Measurements from ENCODE around the gene PLXNA4. TPM values are rescaled to one million over a fixed set of nuclear protein-coding genes. Genes with fewer than 3 reads are reported as not detected.

Gene PLXNA4
- total RNA-seq, 1 donor from 2014 or later = 3.5 TPM

DNA sequence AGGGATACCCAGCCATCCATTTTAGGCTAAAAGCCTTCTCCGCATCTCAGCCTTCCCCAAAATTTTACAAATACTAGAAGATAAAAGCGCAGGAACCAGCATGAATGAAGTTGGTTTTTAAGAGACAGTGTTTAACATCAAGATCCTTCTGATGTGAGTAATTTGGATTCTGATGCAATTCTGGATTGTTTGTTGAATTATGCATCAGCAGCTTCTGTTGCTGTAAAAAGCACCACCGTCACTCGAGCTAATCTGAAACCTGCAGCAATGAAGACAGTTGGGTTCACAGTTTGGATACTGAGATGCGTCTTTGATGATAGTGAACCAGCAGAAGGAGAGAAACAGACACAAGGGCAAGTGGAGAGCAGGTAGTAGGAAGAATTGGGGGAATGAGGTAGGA lies 179.2 kb downstream of the PLXNA4 start:
- H3K4me1 Mint-ChIP-seq (ENCODE audit: unreplicated experiment) = peaks cover 8% of the 10 kb centered on the region
- no peaks in the 10 kb centered on the region for H3K36me3 Mint-ChIP-seq (ENCODE audit: low read depth, unreplicated experiment)
- no peak overlapping the region for H3K27ac Mint-ChIP-seq (ENCODE audit: unreplicated experiment)
- no peak for DNase-seq (ENCODE audit: low spot score)
- no peaks in the 10 kb centered on the region for H3K9me3 Mint-ChIP-seq (ENCODE audit: unreplicated experiment)
- H3K27me3 Mint-ChIP-seq (ENCODE audit: unreplicated experiment) = no peaks in the 10 kb centered on the region
- TF ChIP-seq, protein P1, sequence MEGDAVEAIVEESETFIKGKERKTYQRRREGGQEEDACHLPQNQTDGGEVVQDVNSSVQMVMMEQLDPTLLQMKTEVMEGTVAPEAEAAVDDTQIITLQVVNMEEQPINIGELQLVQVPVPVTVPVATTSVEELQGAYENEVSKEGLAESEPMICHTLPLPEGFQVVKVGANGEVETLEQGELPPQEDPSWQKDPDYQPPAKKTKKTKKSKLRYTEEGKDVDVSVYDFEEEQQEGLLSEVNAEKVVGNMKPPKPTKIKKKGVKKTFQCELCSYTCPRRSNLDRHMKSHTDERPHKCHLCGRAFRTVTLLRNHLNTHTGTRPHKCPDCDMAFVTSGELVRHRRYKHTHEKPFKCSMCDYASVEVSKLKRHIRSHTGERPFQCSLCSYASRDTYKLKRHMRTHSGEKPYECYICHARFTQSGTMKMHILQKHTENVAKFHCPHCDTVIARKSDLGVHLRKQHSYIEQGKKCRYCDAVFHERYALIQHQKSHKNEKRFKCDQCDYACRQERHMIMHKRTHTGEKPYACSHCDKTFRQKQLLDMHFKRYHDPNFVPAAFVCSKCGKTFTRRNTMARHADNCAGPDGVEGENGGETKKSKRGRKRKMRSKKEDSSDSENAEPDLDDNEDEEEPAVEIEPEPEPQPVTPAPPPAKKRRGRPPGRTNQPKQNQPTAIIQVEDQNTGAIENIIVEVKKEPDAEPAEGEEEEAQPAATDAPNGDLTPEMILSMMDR (IDR thresholded peaks at IDR 0.05; ENCODE audit: unreplicated experiment) = no peak
- H3K4me3 Mint-ChIP-seq (ENCODE audit: unreplicated experiment) = no peak overlapping the region

DNA sequence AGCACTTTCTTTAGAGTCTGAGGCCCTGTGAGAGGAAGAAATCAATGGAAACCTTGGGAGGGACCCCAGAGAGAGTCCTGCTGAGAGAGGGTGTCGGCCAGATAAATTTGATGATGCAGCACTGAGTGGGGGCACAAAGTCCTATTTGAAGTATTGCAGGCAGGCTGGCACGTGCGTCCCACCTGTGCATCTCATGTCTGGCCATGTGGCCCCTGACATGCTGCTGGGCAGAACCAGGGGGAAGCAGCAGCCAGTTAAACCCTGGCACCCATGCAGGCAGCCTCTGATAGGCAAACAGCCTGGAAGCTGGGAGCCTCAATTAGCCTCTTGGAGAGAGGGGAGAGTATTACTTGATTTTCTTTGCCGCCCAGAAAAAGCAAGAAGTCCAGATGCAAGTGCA lies 180.9 kb downstream of the PLXNA4 start:
- no peaks in the 10 kb centered on the region for H3K36me3 Mint-ChIP-seq (ENCODE audit: low read depth, unreplicated experiment)
- TF ChIP-seq, protein P1 (IDR thresholded peaks at IDR 0.05; ENCODE audit: unreplicated experiment) = no peak
- no peak overlapping the region for H3K4me3 Mint-ChIP-seq (ENCODE audit: unreplicated experiment)
- peaks cover 5% of the 10 kb centered on the region for H3K4me1 Mint-ChIP-seq (ENCODE audit: unreplicated experiment)
- no peak for DNase-seq (ENCODE audit: low spot score)
- no peaks in the 10 kb centered on the region for H3K27me3 Mint-ChIP-seq (ENCODE audit: unreplicated experiment)
- no peak overlapping the region for H3K27ac Mint-ChIP-seq (ENCODE audit: unreplicated experiment)
- no peaks in the 10 kb centered on the region for H3K9me3 Mint-ChIP-seq (ENCODE audit: unreplicated experiment)

DNA sequence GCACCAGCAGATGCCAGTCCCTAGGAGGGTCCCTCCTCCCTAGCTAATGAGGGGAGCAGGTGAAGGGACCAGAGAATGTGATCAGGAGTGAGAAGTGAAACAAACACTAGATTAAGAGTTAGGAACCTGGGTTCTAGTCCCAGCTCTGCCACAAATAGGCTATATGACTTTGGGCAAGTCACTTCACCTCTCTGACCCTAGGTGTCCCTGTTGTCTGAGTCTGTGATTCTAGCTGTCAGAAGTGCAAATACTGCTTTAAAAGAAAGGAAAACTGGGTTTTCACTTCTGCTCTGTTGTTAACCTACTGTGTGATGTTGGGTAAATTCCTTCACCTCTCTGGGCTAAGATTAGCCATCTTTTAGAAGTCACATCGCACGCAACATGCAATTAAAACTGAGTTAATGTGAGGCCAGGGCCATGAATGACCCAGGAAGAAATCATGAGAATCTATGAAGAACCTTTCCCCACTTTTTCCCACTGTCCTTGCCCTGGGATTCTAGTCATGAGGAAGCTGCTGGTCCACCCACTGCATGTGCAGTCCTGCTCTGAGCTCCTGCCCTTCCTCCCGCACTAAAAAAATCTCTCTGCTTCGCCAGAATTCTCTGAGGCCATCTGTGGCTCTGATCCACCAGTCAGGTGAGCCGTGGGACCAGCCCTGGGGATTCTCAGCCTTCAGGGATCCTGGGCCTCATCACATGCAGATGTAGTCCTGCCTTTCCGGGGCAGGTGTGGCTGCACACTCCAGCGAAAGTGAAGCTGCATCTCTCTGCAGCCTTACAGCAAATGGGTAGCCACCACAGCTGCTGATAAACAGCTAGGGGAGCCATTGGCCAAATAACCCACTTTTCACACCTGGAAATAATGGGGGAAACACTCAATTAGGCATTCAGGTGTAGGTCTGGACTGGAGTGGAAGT lies 181.7 kb downstream of the PLXNA4 start:
- Mint-ChIP-seq H3K4me3 (ENCODE audit: unreplicated experiment) (no peak overlapping the region), H3K36me3 (ENCODE audit: low read depth, unreplicated experiment) (no peaks in the 10 kb centered on the region), H3K4me1 (ENCODE audit: unreplicated experiment) (peaks cover 4% of the 10 kb centered on the region), H3K9me3 (ENCODE audit: unreplicated experiment) (no peaks in the 10 kb centered on the region), H3K27ac (ENCODE audit: unreplicated experiment) (no peak overlapping the region), H3K27me3 (ENCODE audit: unreplicated experiment) (no peaks in the 10 kb centered on the region)
- DNase-seq (ENCODE audit: low spot score) = no peak
- TF ChIP-seq, protein P1 (IDR thresholded peaks at IDR 0.05; ENCODE audit: unreplicated experiment) = no peak

DNA sequence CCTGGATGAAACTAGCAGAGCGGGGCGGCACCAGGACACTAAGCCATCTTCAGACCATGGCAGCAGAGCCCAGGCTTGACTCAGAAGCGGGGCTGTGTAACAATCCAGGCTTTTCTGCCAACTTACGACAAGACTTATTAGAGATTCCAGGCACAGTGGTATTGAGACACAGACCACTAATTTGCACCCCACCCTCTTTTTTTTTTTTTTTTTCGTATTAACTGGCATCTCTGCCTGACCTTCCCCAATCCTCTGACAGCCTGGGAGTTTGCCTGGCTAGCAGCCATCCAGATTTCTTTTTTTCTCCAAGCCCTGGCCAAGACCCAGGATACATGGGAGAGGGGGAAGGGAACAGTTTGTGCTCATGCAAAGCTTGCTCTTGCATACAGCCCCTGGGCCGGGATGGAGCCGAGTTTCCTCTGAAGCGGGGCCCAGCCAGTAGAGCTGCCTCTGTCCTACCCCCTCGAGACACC lies 182.4 kb downstream of the PLXNA4 start:
- Mint-ChIP-seq H3K4me1 (ENCODE audit: unreplicated experiment) (peaks cover 4% of the 10 kb centered on the region), H3K9me3 (ENCODE audit: unreplicated experiment) (no peaks in the 10 kb centered on the region), H3K27me3 (ENCODE audit: unreplicated experiment) (no peaks in the 10 kb centered on the region), H3K36me3 (ENCODE audit: low read depth, unreplicated experiment) (no peaks in the 10 kb centered on the region), H3K27ac (ENCODE audit: unreplicated experiment) (no peak overlapping the region), H3K4me3 (ENCODE audit: unreplicated experiment) (no peak overlapping the region)
- DNase-seq (ENCODE audit: low spot score) = no peak
- TF ChIP-seq, protein P1 (IDR thresholded peaks at IDR 0.05; ENCODE audit: unreplicated experiment) = no peak

DNA sequence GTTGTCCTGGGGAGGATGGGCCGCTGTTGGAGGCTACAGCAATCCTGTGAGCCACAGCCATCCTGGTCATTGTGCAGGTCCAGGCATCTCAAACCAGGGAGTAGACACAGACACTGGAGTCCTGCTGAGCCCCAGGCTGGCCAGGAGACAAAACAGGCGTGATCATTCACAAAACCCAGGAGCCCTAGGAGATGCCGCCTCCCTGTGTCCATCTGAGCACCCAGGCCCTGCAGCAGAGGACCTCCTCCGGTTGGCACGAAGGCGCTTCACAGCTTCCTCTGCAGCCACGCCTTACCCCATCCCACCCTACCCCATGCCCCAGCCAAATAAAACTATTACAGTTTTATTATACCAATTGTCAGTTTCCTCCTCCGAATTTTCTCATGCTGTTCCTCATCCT lies 183.6 kb downstream of the PLXNA4 start:
- no peak for DNase-seq (ENCODE audit: low spot score)
- Mint-ChIP-seq H3K4me1 (ENCODE audit: unreplicated experiment) (peaks cover 4% of the 10 kb centered on the region), H3K36me3 (ENCODE audit: low read depth, unreplicated experiment) (no peaks in the 10 kb centered on the region), H3K27me3 (ENCODE audit: unreplicated experiment) (peaks cover 2% of the 10 kb centered on the region), H3K4me3 (ENCODE audit: unreplicated experiment) (no peak overlapping the region), H3K9me3 (ENCODE audit: unreplicated experiment) (no peaks in the 10 kb centered on the region), H3K27ac (ENCODE audit: unreplicated experiment) (no peak overlapping the region)
- TF ChIP-seq, protein P1 (IDR thresholded peaks at IDR 0.05; ENCODE audit: unreplicated experiment) = no peak

Measured in endothelial cell (in vitro differentiated cells).